ENCODE results near the gene JARID2.

DNA sequence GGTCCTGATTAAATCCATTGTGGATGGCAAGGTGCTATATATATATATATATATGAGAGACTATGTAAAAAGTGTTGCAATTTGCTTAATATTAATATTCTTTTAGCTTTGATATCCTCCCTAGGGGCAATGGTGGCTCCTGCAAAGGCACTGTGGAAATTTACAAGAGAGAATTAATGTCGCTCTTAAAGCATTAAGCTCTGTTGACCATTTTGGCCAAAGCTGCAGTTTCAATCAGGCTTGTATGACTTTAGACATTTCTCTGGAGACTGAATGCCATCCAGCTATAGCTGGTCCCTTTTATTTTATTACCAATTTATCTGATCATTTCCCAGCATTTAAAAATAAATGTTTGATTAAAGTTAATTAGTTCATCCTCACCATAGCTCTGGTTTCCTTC is 155.3 kb downstream of the JARID2 start:
- no peak for TF ChIP-seq EZH2phosphoT487 (IDR thresholded peaks at IDR 0.05; ENCODE audit: borderline replicate concordance, low read depth)
- TF ChIP-seq CTCF (IDR thresholded peaks at IDR 0.05), result no peak
- TF ChIP-seq POLR2AphosphoS5 (IDR thresholded peaks at IDR 0.05; ENCODE audit: low read depth, low read length), result no peak
- no peak for TF ChIP-seq PBX3 (IDR thresholded peaks at IDR 0.05)
- TF ChIP-seq USF1 (IDR thresholded peaks at IDR 0.05; ENCODE audit: borderline replicate concordance, low read depth), result no peak
- TF ChIP-seq, protein P1, sequence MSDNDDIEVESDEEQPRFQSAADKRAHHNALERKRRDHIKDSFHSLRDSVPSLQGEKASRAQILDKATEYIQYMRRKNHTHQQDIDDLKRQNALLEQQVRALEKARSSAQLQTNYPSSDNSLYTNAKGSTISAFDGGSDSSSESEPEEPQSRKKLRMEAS (IDR thresholded peaks at IDR 0.05; ENCODE audit: low read depth), result no peak
- no peak for TF ChIP-seq USF2 (IDR thresholded peaks at IDR 0.05; ENCODE audit: borderline replicate concordance, low read depth, low read length)
- no peak for TF ChIP-seq TEAD4 (IDR thresholded peaks at IDR 0.05; ENCODE audit: borderline replicate concordance, insufficient read depth)
- no peak for TF ChIP-seq EP300 (IDR thresholded peaks at IDR 0.05; ENCODE audit: borderline replicate concordance in 1 of 2, low read depth in 1 of 2, low read length in 1 of 2)

Data from SK-N-SH (cell line).